H9 (cell line): Measurements from ENCODE around the gene TFR2. TPM values are rescaled to one million over a fixed set of nuclear protein-coding genes. Genes with fewer than 3 reads are reported as not detected.

Experiments
- DNase-seq: peaks from one replicate; pipeline ENCODE4 v3.0.0-alpha.2; 2017
- H2AFZ ChIP-seq: one replicate; pipeline ENCODE4 v1.6.1; 2013; ENCODE audit warnings: mild to moderate bottlenecking, low read length, control low read depth, moderate library complexity
- H2AK5ac ChIP-seq: 2 replicates; pipeline ENCODE4 v1.6.1; 2013; ENCODE audit warnings: low read length, control low read depth, mixed read lengths; ENCODE audit not compliant: insufficient read length
- H2BK120ac ChIP-seq: one replicate; pipeline ENCODE4 v1.6.1; 2013; ENCODE audit warnings: low read depth, mild to moderate bottlenecking, low read length, control low read depth, inconsistent platforms; ENCODE audit not compliant: poor library complexity, severe bottlenecking
- H2BK12ac ChIP-seq: 2 replicates; pipeline ENCODE4 v1.6.1; 2013; ENCODE audit warnings: low read length, control low read depth, mixed read lengths, low read depth; ENCODE audit not compliant: insufficient read length
- H2BK15ac ChIP-seq: 2 replicates; pipeline ENCODE4 v1.6.1; 2013; ENCODE audit warnings: low read depth, low read length, control low read depth
- H2BK20ac ChIP-seq: one replicate; pipeline ENCODE4 v1.6.1; 2013; ENCODE audit warnings: low read depth, mild to moderate bottlenecking, low read length, control low read depth, inconsistent platforms; ENCODE audit not compliant: poor library complexity, severe bottlenecking
- H2BK5ac ChIP-seq: 2 replicates; pipeline ENCODE4 v1.6.1; 2013; ENCODE audit warnings: low read length, control low read depth, mixed read lengths; ENCODE audit not compliant: insufficient read length
- H3K14ac ChIP-seq: 2 replicates; pipeline ENCODE4 v1.6.1; 2013; ENCODE audit warnings: low read length, control low read depth; ENCODE audit not compliant: insufficient read depth
- H3K18ac ChIP-seq: 2 replicates; pipeline ENCODE4 v1.6.1; 2013; ENCODE audit warnings: low read depth, mild to moderate bottlenecking, mixed read lengths, low read length, control low read depth; ENCODE audit not compliant: insufficient read length
- H3K23ac ChIP-seq: 2 replicates; pipeline ENCODE4 v1.6.1; 2013; ENCODE audit warnings: low read length, control low read depth, mixed read lengths, low read depth; ENCODE audit not compliant: insufficient read length
- H3K23me2 ChIP-seq: 2 replicates; pipeline ENCODE4 v1.6.1; 2013; ENCODE audit warnings: low read depth, mild to moderate bottlenecking, mixed read lengths, low read length, control low read depth; ENCODE audit not compliant: insufficient read length, poor library complexity, severe bottlenecking
- H3K27ac ChIP-seq: 2 replicates; pipeline ENCODE4 v1.5.1; 2013; ENCODE audit warnings: low read length, control low read depth, mixed read lengths, low read depth; ENCODE audit not compliant: insufficient read length
- H3K27me3 ChIP-seq: 2 replicates; pipeline ENCODE4 v1.6.1; 2013; ENCODE audit warnings: low read length, control low read depth, inconsistent platforms; ENCODE audit not compliant: insufficient read depth
- H3K4ac ChIP-seq: 2 replicates; pipeline ENCODE4 v1.6.1; 2013; ENCODE audit warnings: low read depth, mild to moderate bottlenecking, control low read depth, inconsistent platforms, low read length, moderate library complexity
- H3K4me1 ChIP-seq: 2 replicates; pipeline ENCODE4 v1.6.1; 2013; ENCODE audit warnings: low read length, control low read depth, inconsistent platforms; ENCODE audit not compliant: insufficient read depth
- H3K4me2 ChIP-seq: 2 replicates; pipeline ENCODE4 v1.6.1; 2013; ENCODE audit warnings: low read length, control low read depth, mixed read lengths; ENCODE audit not compliant: insufficient read length, insufficient read depth
- H3K56ac ChIP-seq: 2 replicates; pipeline ENCODE4 v1.6.1; 2013; ENCODE audit warnings: low read depth, mild to moderate bottlenecking, mixed read lengths, low read length, control low read depth; ENCODE audit not compliant: insufficient read length
- H3K79me1 ChIP-seq: 2 replicates; pipeline ENCODE4 v1.6.1; 2013; ENCODE audit warnings: low read depth, mild to moderate bottlenecking, moderate library complexity, low read length, control low read depth, inconsistent platforms; ENCODE audit not compliant: insufficient read depth, poor library complexity, severe bottlenecking
- H3K79me2 ChIP-seq: 2 replicates; pipeline ENCODE4 v1.6.1; 2013; ENCODE audit warnings: low read length, control low read depth, inconsistent platforms; ENCODE audit not compliant: insufficient read depth
- H3K9ac ChIP-seq: 2 replicates; pipeline ENCODE4 v1.6.1; 2013; ENCODE audit warnings: low read length, control low read depth, mixed read lengths; ENCODE audit not compliant: insufficient read length; ENCODE audit errors: extremely low read depth
- H3K9me3 ChIP-seq: one replicate; pipeline ENCODE4 v1.6.1; 2013; ENCODE audit warnings: low read depth, low read length, inconsistent platforms; ENCODE audit not compliant: control insufficient read depth
- H3T11ph ChIP-seq: one replicate; pipeline ENCODE4 v1.6.1; 2013; ENCODE audit warnings: mild to moderate bottlenecking, low read length, control low read depth, inconsistent platforms
- H4K20me1 ChIP-seq: one replicate; pipeline ENCODE4 v1.6.1; 2013; ENCODE audit not compliant: control insufficient read depth, insufficient read length, insufficient read depth
- H4K5ac ChIP-seq: 2 replicates; pipeline ENCODE4 v1.6.1; 2013; ENCODE audit warnings: low read depth, mild to moderate bottlenecking, mixed read lengths, low read length, control low read depth; ENCODE audit not compliant: insufficient read length
- H4K8ac ChIP-seq: replicated peaks from 2 replicates; pipeline ENCODE4 v1.6.1; 2013; ENCODE audit warnings: low read length, control low read depth, mixed read lengths, low read depth; ENCODE audit not compliant: insufficient read length
- H4K91ac ChIP-seq: 2 replicates; pipeline ENCODE4 v1.6.1; 2013; ENCODE audit warnings: low read depth, mild to moderate bottlenecking, moderate library complexity, mixed read lengths, low read length, control low read depth; ENCODE audit not compliant: insufficient read length
- H3K27ac Mint-ChIP-seq, 3 experiments: 2 replicates in 2 of 3; 3 replicates in 1 of 3; pipeline ENCODE4 v1.8.0; 2020 to 2021; ENCODE audit warnings: mixed read lengths in 3 of 3, mild to moderate bottlenecking in 1 of 3, moderate library complexity in 1 of 3
- H3K27me3 Mint-ChIP-seq: 2 replicates; pipeline ENCODE4 v1.8.0; 2021; ENCODE audit warnings: low read depth, mild to moderate bottlenecking, moderate library complexity, mixed read lengths
- H3K36me3 Mint-ChIP-seq, 3 experiments: 2 replicates in 2 of 3; 3 replicates in 1 of 3; pipeline ENCODE4 v1.8.0; 2020 to 2021; ENCODE audit warnings: low read depth in 3 of 3, mixed read lengths in 3 of 3; ENCODE audit not compliant: insufficient read depth in 1 of 3
- H3K4me1 Mint-ChIP-seq, 2 experiments: 2 replicates each; pipeline ENCODE4 v1.8.0; 2020; ENCODE audit warnings: mixed read lengths in 2 of 2
- H3K4me3 Mint-ChIP-seq, 2 experiments: 2 replicates in 1 of 2; 3 replicates in 1 of 2; pipeline ENCODE4 v1.8.0; 2020 to 2021; ENCODE audit warnings: mild to moderate bottlenecking in 2 of 2, mixed read lengths in 2 of 2, moderate library complexity in 1 of 2
- H3K9me3 Mint-ChIP-seq, 2 experiments: 2 replicates in 1 of 2; 3 replicates in 1 of 2; pipeline ENCODE4 v1.8.0; 2020; ENCODE audit warnings: mild to moderate bottlenecking in 2 of 2, mixed read lengths in 2 of 2, moderate library complexity in 1 of 2
- CTCF ChIP-seq: fragments of 200-600 bp; sonication (generic); conservative IDR thresholded peaks from 3 replicates; pipeline ENCODE4 v1.8.0; 2021; ENCODE audit warnings: antibody characterized with exemption, mild to moderate bottlenecking
- WGBS: extraction: QIAGEN DNeasy Blood & Tissue Kit; methylation state at CpG from one replicate; pipeline ENCODE4 v1.1.7; 2013; ENCODE audit warnings: missing lambda C conversion rate, low lambda C conversion rate, mixed read lengths; ENCODE audit not compliant: insufficient read length; ENCODE audit errors: extremely low coverage; 5-methylcytosine and 5-hydroxymethylcytosine counted together
- total RNA-seq: library from RNA; stranded (reverse); gene quantifications from 2 replicates; pipeline ENCODE4 v1.2.1, GENCODE V29; 2021

TFR2 gene
- total RNA-seq, 1 experiment from 2014 or later, result 2.3 TPM

- Mint-ChIP-seq H3K4me3 (no peak overlapping the region), H3K4me1 (peaks cover 17 to 19% of the 10 kb centered on the region in 2 experiments), H3K36me3 (peaks cover 9 to 27% (median 23%) of the 10 kb centered on the region in 3 experiments; a peak in 6 of 7 replicates), H3K27ac (peak overlapping the region in 1 of 3 experiments; percentile 76; a peak in 1 of 7 replicates), H3K27me3 (peaks cover 5% of the 10 kb centered on the region), H3K9me3 (no peaks in the 10 kb centered on the region)
- Histone ChIP-seq H4K91ac (no peak overlapping the region), H3K9ac (no peak overlapping the region), H2AK5ac (no peak overlapping the region), H3K79me1 (no peaks in the 10 kb centered on the region), H3K4me1 (peaks cover 5% of the 10 kb centered on the region; the same call in 1 of the 2 replicates), H2BK20ac (no peak overlapping the region), H3K18ac (no peak overlapping the region), H4K20me1 (no peaks in the 10 kb centered on the region), H3K79me2 (no peaks in the 10 kb centered on the region), H3K4ac (no peak overlapping the region), H2BK15ac (no peak overlapping the region), H3K23me2 (peaks cover 8% of the 10 kb centered on the region), H2BK12ac (no peak overlapping the region), H2BK120ac (no peak overlapping the region), H4K8ac (no peak overlapping the region), H4K5ac (no peak overlapping the region), H3K27ac (no peak overlapping the region), H3K56ac (no peak overlapping the region), H3T11ph (no peak overlapping the region), H2BK5ac (no peak overlapping the region), H3K9me3 (no peaks in the 10 kb centered on the region), H3K23ac (no peak overlapping the region), H3K14ac (no peak overlapping the region), H3K27me3 (no peaks in the 10 kb centered on the region), H2AFZ (no peak overlapping the region), H3K4me2 (no peak overlapping the region)
- no CpG with 5 or more reads among the region's 44 CpGs for WGBS
- TF ChIP-seq CTCF, result no peak
- DNase-seq, result peak; percentile 22
These were observed 66.8 kb downstream of the TFR2 start for GRCh38 chr7:100574362-100575205.
